Neuronal stem cell (in vitro differentiated cells): ENCODE data around the gene ULK2.

Experiments
- DNase-seq: peaks from one replicate; pipeline ENCODE4 v3.0.0-alpha.2; 2013; ENCODE audit warnings: low spot score
- H2AFZ ChIP-seq: one replicate; pipeline ENCODE4 v1.6.1; 2013; ENCODE audit warnings: mild to moderate bottlenecking, low read length, inconsistent platforms
- H2AK5ac ChIP-seq: 2 replicates; pipeline ENCODE4 v1.6.1; 2013; ENCODE audit warnings: low read depth, mild to moderate bottlenecking, inconsistent platforms, low read length, moderate library complexity, mixed read lengths
- H2BK120ac ChIP-seq: 2 replicates; pipeline ENCODE4 v1.6.1; 2013; ENCODE audit warnings: low read depth, mild to moderate bottlenecking, inconsistent platforms, low read length, moderate library complexity, mixed read lengths
- H2BK12ac ChIP-seq: one replicate; pipeline ENCODE4 v1.6.1; 2013; ENCODE audit warnings: low read length, inconsistent platforms
- H2BK15ac ChIP-seq: 2 replicates; pipeline ENCODE4 v1.6.1; 2013; ENCODE audit warnings: mild to moderate bottlenecking, low read length, inconsistent platforms, mixed read lengths
- H2BK5ac ChIP-seq: one replicate; pipeline ENCODE4 v1.6.1; 2013; ENCODE audit warnings: inconsistent platforms, mild to moderate bottlenecking, low read length, moderate library complexity
- H3K14ac ChIP-seq: one replicate; pipeline ENCODE4 v1.6.1; 2013; ENCODE audit warnings: low read length, inconsistent platforms
- H3K18ac ChIP-seq: 2 replicates; pipeline ENCODE4 v1.6.1; 2013; ENCODE audit warnings: low read length, inconsistent platforms
- H3K23ac ChIP-seq: 2 replicates; pipeline ENCODE4 v1.6.1; 2013; ENCODE audit warnings: low read depth, mild to moderate bottlenecking, mixed read lengths, low read length, inconsistent platforms; ENCODE audit not compliant: poor library complexity
- H3K27ac ChIP-seq: replicated peaks from 3 replicates; pipeline ENCODE4 v1.5.1; 2013; ENCODE audit warnings: low read length, inconsistent platforms
- H3K27me3 ChIP-seq, 3 experiments: 2 replicates each; pipeline ENCODE4 v1.6.1; 2013; ENCODE audit warnings: low read length in 3 of 3, mild to moderate bottlenecking in 2 of 3, inconsistent platforms in 1 of 3, low read depth in 1 of 3, mixed read lengths in 1 of 3, moderate library complexity in 1 of 3; ENCODE audit not compliant: control insufficient read depth in 3 of 3, insufficient read depth in 3 of 3
- H3K36me3 ChIP-seq, 2 donors: replicated peaks in 1 of 2; 2 replicates each; pipeline ENCODE4 v1.6.1; 2013; ENCODE audit warnings: low read length in 2 of 2; ENCODE audit not compliant: control insufficient read depth in 2 of 2, insufficient read depth in 2 of 2
- H3K4ac ChIP-seq: 2 replicates; pipeline ENCODE4 v1.6.1; 2013; ENCODE audit warnings: inconsistent platforms, mild to moderate bottlenecking, low read length, moderate library complexity
- H3K4me1 ChIP-seq, 2 donors: 1 replicate in 1 of 2; 2 replicates in 1 of 2; pipeline ENCODE4 v1.6.1; 2013; ENCODE audit warnings: low read length in 2 of 2, low read depth in 1 of 2; ENCODE audit not compliant: control insufficient read depth in 2 of 2, insufficient read depth in 1 of 2
- H3K4me2 ChIP-seq: one replicate; pipeline ENCODE4 v1.6.1; 2013; ENCODE audit warnings: mild to moderate bottlenecking, low read length, inconsistent platforms; ENCODE audit not compliant: insufficient read depth, poor library complexity, severe bottlenecking
- H3K4me3 ChIP-seq, 2 donors: 2 replicates each; pipeline ENCODE4 v1.5.1; 2013; ENCODE audit warnings: low read length in 2 of 2, mild to moderate bottlenecking in 2 of 2, inconsistent platforms in 1 of 2, moderate library complexity in 1 of 2
- H3K79me1 ChIP-seq: one replicate; pipeline ENCODE4 v1.6.1; 2013; ENCODE audit warnings: low read depth, mild to moderate bottlenecking, inconsistent platforms, low read length, moderate library complexity
- H3K9ac ChIP-seq: one replicate; pipeline ENCODE4 v1.6.1; 2013; ENCODE audit warnings: mild to moderate bottlenecking, low read depth, low read length, inconsistent platforms; ENCODE audit not compliant: poor library complexity
- H3K9me3 ChIP-seq, 2 donors: replicated peaks in 1 of 2; 2 replicates each; pipeline versions ENCODE3 to v1.6.1; 2013; ENCODE audit warnings: low read length in 2 of 2, mild to moderate bottlenecking in 2 of 2, inconsistent platforms in 1 of 2, low read depth in 1 of 2, mixed read lengths in 1 of 2, moderate library complexity in 1 of 2; ENCODE audit not compliant: control insufficient read depth in 2 of 2, insufficient read depth in 1 of 2
- H4K8ac ChIP-seq: one replicate; pipeline ENCODE4 v1.6.1; 2013; ENCODE audit warnings: low read depth, mild to moderate bottlenecking, inconsistent platforms, low read length, moderate library complexity
- H4K91ac ChIP-seq: one replicate; pipeline ENCODE4 v1.6.1; 2013; ENCODE audit warnings: low read length, low read depth, mild to moderate bottlenecking, inconsistent platforms; ENCODE audit not compliant: poor library complexity
- WGBS, 2 donors: extraction: QIAGEN DNeasy Blood & Tissue Kit; methylation state at CpG; one replicate each; pipeline ENCODE4 v1.1.7; 2013; ENCODE audit warnings: missing lambda C conversion rate in 2 of 2, mixed read lengths in 1 of 2; ENCODE audit not compliant: insufficient read length in 2 of 2, insufficient replicate concordance in 1 of 2; ENCODE audit errors: extremely low coverage in 2 of 2; 5-methylcytosine and 5-hydroxymethylcytosine counted together

ULK2 gene

GRCh38 chr17:19780846-19781245, 86.9 kb downstream of the ULK2 start:
- Histone ChIP-seq H2AFZ (no peak overlapping the region), H2BK12ac (no peak overlapping the region), H3K79me1 (peaks cover 1% of the 10 kb centered on the region), H3K18ac (no peak overlapping the region), H3K4me2 (no peak overlapping the region), H3K4me1 (no peaks in the 10 kb centered on the region), H3K27me3 (no peaks in the 10 kb centered on the region), H3K23ac (no peak overlapping the region), H2AK5ac (no peak overlapping the region), H3K27ac (no peak overlapping the region), H3K9me3 (no peaks in the 10 kb centered on the region), H4K8ac (no peak overlapping the region), H2BK5ac (no peak overlapping the region), H3K14ac (no peak overlapping the region), H3K36me3 (peaks cover 2 to 26% of the 10 kb centered on the region in 2 donors), H2BK120ac (no peak overlapping the region), H3K4me3 (no peak overlapping the region), H4K91ac (no peak overlapping the region), H3K4ac (no peak overlapping the region), H3K9ac (no peak overlapping the region), H2BK15ac (no peak overlapping the region)
- no CpG with 5 or more reads among the region's 4 CpGs for WGBS, 2 donors
- DNase-seq = no peak

DNA sequence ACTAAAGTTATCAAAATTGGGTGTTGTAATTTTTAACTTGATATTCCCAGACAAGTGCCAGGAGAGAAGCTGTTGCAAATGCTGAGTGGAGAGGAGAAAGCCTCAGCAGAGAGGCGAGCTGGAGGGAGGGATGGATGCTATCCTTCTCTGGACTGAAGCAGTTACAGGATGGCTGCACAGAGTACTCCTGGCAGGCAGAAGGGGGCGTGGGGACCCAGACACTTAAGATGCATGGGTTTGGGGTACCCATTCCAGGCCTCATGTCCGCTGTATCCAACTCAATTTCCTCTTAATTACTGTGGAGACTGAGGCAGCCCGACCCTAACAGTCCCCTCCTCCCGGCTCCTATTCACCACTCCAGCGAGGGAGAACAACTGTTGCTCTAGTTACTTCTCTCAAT, 94.2 kb downstream of the ULK2 start:
- no peak overlapping the region for H2BK120ac ChIP-seq
- H3K18ac ChIP-seq = no peak overlapping the region
- H3K14ac ChIP-seq = no peak overlapping the region
- no CpG with 5 or more reads among the region's 6 CpGs for WGBS, 2 donors
- no peak overlapping the region for H2BK15ac ChIP-seq
- H4K91ac ChIP-seq = no peak overlapping the region
- H3K36me3 ChIP-seq = peaks cover 0 to 21% of the 10 kb centered on the region in 2 donors
- no peaks in the 10 kb centered on the region for H3K9me3 ChIP-seq
- H3K4me3 ChIP-seq = no peak overlapping the region
- H3K9ac ChIP-seq = no peak overlapping the region
- no peak overlapping the region for H3K23ac ChIP-seq
- no peak overlapping the region for H2AK5ac ChIP-seq
- no peak overlapping the region for H3K4ac ChIP-seq
- H2BK12ac ChIP-seq = no peak overlapping the region
- no peak overlapping the region for H2AFZ ChIP-seq
- H4K8ac ChIP-seq = no peak overlapping the region
- no peaks in the 10 kb centered on the region for H3K79me1 ChIP-seq
- H3K27me3 ChIP-seq = no peaks in the 10 kb centered on the region
- H2BK5ac ChIP-seq = no peak overlapping the region
- H3K4me2 ChIP-seq = no peak overlapping the region
- H3K27ac ChIP-seq = no peak overlapping the region
- no peak for DNase-seq
- H3K4me1 ChIP-seq = no peaks in the 10 kb centered on the region

DNA sequence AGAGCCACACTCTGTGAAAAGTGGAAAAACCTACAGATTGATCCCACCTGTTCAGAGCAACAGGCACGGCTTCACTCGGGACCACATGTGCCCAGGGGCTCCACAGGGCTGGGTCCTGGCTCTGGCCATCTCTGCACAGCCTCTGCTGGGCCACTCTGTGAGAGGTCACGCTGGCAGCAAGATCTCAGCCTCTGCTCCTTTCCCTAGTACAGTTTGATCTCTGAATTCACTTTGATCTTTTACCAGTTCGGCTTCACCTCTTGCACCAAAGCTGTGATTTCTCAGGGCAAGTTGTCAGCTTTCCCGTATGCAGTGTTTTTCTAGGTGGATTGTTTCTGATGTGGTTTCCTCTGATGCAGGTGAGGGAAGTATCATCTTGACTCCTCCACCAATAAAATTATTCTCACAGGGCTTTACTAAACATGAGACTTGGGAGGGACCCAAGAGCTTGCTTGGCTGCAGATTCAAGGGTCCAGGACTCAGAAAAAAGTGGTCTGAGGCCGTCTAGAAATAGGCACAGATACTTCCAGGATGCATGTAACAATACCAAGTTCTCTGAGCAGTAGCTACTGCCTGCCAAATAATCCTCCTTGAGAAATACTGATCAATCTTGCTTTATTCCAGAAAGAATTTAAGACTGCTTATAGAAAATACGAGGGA, 95.6 kb downstream of the ULK2 start:
- H3K27ac ChIP-seq = no peak overlapping the region
- H3K4me1 ChIP-seq = no peaks in the 10 kb centered on the region
- no peaks in the 10 kb centered on the region for H3K9me3 ChIP-seq
- H3K79me1 ChIP-seq = no peaks in the 10 kb centered on the region
- H2BK12ac ChIP-seq = no peak overlapping the region
- no peak overlapping the region for H4K91ac ChIP-seq
- no peak overlapping the region for H3K18ac ChIP-seq
- H3K4ac ChIP-seq = no peak overlapping the region
- no peak overlapping the region for H2AFZ ChIP-seq
- no peak overlapping the region for H2BK15ac ChIP-seq
- H3K4me2 ChIP-seq = no peak overlapping the region
- no peak overlapping the region for H3K4me3 ChIP-seq
- no CpG with 5 or more reads among the region's 7 CpGs for WGBS, 2 donors
- no peak overlapping the region for H3K9ac ChIP-seq
- no peak overlapping the region for H2BK120ac ChIP-seq
- no peak for DNase-seq
- no peak overlapping the region for H2BK5ac ChIP-seq
- H4K8ac ChIP-seq = no peak overlapping the region
- no peak overlapping the region for H3K23ac ChIP-seq
- H3K14ac ChIP-seq = no peak overlapping the region
- H3K36me3 ChIP-seq = peaks cover 0 to 15% of the 10 kb centered on the region in 2 donors
- H2AK5ac ChIP-seq = no peak overlapping the region
- no peaks in the 10 kb centered on the region for H3K27me3 ChIP-seq

DNA sequence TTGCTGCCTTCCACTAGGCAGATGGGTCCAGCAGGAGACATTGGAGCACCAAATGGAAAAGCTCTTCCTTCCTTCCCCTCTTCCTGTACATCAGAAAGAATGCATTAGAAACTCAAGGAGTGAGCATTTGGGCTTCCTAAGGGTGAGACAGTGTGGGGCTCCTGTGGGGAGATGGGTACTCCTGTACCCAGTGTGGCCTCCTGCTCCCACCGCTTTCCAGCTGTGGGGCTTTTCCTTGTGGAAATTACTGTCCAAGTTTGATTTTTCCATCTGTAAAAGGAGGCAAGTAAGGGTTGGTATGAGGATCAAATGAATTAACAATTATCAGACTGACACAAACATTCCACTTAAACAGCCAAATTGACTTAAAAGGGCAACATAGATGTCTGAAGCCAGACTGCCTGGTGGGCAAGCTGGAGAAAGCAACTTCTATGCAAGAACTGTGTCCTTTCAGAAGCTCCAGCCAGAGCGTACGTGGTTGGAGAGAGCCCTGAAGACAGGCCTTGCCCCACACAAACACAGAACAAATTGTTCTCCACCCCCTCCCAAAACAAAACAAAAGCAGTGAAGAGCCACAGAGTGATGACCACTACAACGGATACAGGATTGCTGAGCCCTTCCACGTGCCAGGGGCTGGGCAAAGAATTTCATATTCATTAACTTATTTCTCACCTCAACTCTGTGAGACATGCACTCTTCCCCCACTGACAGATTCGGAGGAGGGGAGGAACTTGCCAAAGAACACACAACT, 96.6 kb downstream of the ULK2 start:
- peaks cover 0 to 10% of the 10 kb centered on the region in 2 donors for H3K36me3 ChIP-seq
- no peak overlapping the region for H3K14ac ChIP-seq
- H3K27me3 ChIP-seq = no peaks in the 10 kb centered on the region
- H2AK5ac ChIP-seq = no peak overlapping the region
- no peak overlapping the region for H2BK15ac ChIP-seq
- no peak for DNase-seq
- H3K4me3 ChIP-seq = no peak overlapping the region
- H3K4me1 ChIP-seq = no peaks in the 10 kb centered on the region
- no peak overlapping the region for H3K27ac ChIP-seq
- H4K91ac ChIP-seq = peak overlapping the region; percentile 14
- no peaks in the 10 kb centered on the region for H3K9me3 ChIP-seq
- H3K23ac ChIP-seq = no peak overlapping the region
- H2BK120ac ChIP-seq = no peak overlapping the region
- no peak overlapping the region for H4K8ac ChIP-seq
- no peak overlapping the region for H2BK12ac ChIP-seq
- WGBS, 2 donors = no CpG with 5 or more reads among the region's 6 CpGs
- no peak overlapping the region for H3K18ac ChIP-seq
- no peak overlapping the region for H2BK5ac ChIP-seq
- H3K4ac ChIP-seq = no peak overlapping the region
- H3K4me2 ChIP-seq = no peak overlapping the region
- H2AFZ ChIP-seq = no peak overlapping the region
- no peak overlapping the region for H3K9ac ChIP-seq
- no peaks in the 10 kb centered on the region for H3K79me1 ChIP-seq
